Measurements from ENCODE around the gene CFTR. TPM values are rescaled to one million over a fixed set of nuclear protein-coding genes. Genes with fewer than 3 reads are reported as not detected.

CFTR gene
- total RNA-seq, 1 experiment from 2014 or later, result 130 TPM

DNA sequence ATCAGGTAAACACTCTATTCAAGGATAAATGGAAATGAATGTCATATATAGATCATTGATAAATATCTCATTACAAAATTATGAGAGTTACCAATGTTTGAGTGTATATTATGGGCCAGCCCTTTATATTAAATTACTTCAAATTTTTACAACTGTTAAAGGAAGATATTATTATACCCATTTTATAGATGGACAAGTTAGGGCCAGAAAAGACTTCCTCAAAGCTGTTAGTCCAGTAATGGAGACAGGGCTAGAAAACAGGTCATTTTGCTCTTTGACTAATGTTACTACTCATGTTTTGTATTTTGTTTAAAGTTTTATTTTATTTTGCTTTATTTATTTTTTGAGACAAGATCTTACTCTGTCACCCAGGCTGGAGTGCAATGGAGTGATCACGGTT, 101.6 kb downstream of the CFTR start:
- no peak overlapping the region for H3K4me3 Mint-ChIP-seq (ENCODE audit: unreplicated experiment)
- peaks cover 51% of the 10 kb centered on the region for H3K4me1 Mint-ChIP-seq (ENCODE audit: low read depth, unreplicated experiment)
- H3K27ac Mint-ChIP-seq (ENCODE audit: unreplicated experiment), result peak overlapping the region; percentile 82
- CTCF ChIA-PET, result interaction anchor here (1.0 kb wide), 1 partner anchor 134 kb away, joined by 3 read pairs; no protein-coding TSS in a partner anchor
- no peaks in the 10 kb centered on the region for H3K27me3 Mint-ChIP-seq (ENCODE audit: insufficient read depth, unreplicated experiment)
- DNase-seq, result no peak
- intact Hi-C loops (cut with micrococcal nuclease; ENCODE audit: unreplicated experiment), result loop anchor here (5.0 kb wide), 1 partner anchor 89 kb away; no protein-coding TSS in a partner anchor
- Histone ChIP-seq H3K27me3 (replicated peaks; ENCODE audit: control insufficient read depth, insufficient read depth, low read length) (no peaks in the 10 kb centered on the region), H3K9me3 (peaks cover 9% of the 10 kb centered on the region), H3K4me3 (ENCODE audit: low read depth, low read length) (no peak overlapping the region), H3K36me3 (ENCODE audit: control insufficient read depth, insufficient read depth, low read length) (peaks cover 2% of the 10 kb centered on the region; the same call in 1 of the 2 replicates), H3K4me1 (peaks cover 73% of the 10 kb centered on the region)
- BruUV-seq (replicated peaks), result no TSS peak
- peaks cover 70% of the 10 kb centered on the region for H3K36me3 Mint-ChIP-seq (ENCODE audit: insufficient read depth, unreplicated experiment)
- POLR2A ChIA-PET, result no interaction called here
- H3K9me3 Mint-ChIP-seq (ENCODE audit: unreplicated experiment), result peaks cover 20% of the 10 kb centered on the region
- TF ChIP-seq, protein P1, sequence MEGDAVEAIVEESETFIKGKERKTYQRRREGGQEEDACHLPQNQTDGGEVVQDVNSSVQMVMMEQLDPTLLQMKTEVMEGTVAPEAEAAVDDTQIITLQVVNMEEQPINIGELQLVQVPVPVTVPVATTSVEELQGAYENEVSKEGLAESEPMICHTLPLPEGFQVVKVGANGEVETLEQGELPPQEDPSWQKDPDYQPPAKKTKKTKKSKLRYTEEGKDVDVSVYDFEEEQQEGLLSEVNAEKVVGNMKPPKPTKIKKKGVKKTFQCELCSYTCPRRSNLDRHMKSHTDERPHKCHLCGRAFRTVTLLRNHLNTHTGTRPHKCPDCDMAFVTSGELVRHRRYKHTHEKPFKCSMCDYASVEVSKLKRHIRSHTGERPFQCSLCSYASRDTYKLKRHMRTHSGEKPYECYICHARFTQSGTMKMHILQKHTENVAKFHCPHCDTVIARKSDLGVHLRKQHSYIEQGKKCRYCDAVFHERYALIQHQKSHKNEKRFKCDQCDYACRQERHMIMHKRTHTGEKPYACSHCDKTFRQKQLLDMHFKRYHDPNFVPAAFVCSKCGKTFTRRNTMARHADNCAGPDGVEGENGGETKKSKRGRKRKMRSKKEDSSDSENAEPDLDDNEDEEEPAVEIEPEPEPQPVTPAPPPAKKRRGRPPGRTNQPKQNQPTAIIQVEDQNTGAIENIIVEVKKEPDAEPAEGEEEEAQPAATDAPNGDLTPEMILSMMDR (IDR thresholded peaks at IDR 0.05; ENCODE audit: insufficient read depth in 1 of 2, low read depth in 1 of 2, low read length in 1 of 2, severe bottlenecking in 1 of 2, unreplicated experiment in 1 of 2), result no peak

DNA sequence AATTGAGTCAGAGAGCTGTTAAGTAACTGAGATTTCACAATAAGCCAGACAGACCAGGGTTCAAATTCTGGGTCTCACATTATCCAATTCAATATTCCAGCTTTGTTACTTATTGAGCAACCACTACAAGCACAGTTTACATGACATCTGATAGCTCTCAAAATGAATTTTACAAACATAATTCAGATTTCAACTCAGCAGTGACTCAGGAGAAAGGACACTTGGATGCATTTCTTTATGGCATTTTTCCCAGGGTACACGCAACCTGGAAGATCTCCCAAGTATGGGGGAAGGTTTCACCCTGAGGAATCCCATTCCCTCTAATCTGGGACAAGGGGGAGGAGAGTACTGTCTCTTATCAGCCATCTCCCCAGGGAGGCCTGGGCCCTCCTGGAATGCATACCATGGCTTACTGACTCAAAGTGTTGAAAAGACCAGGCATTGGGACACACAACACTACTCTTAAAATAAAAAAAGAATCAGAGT, 102.4 kb downstream of the CFTR start:
- CTCF ChIA-PET, result interaction anchor here (1.0 kb wide), 1 partner anchor 133 kb away, joined by 3 read pairs; no protein-coding TSS in a partner anchor
- Histone ChIP-seq H3K4me3 (ENCODE audit: low read depth, low read length) (no peak overlapping the region), H3K9me3 (peaks cover 9% of the 10 kb centered on the region), H3K27me3 (replicated peaks; ENCODE audit: control insufficient read depth, insufficient read depth, low read length) (no peaks in the 10 kb centered on the region), H3K36me3 (ENCODE audit: control insufficient read depth, insufficient read depth, low read length) (peaks cover 2% of the 10 kb centered on the region; the same call in 1 of the 2 replicates), H3K4me1 (peaks cover 73% of the 10 kb centered on the region)
- peaks cover 53% of the 10 kb centered on the region for H3K4me1 Mint-ChIP-seq (ENCODE audit: low read depth, unreplicated experiment)
- BruUV-seq (replicated peaks), result no TSS peak
- H3K27me3 Mint-ChIP-seq (ENCODE audit: insufficient read depth, unreplicated experiment), result no peaks in the 10 kb centered on the region
- DNase-seq, result peak; percentile 85 to 91
- peaks cover 20% of the 10 kb centered on the region for H3K9me3 Mint-ChIP-seq (ENCODE audit: unreplicated experiment)
- H3K4me3 Mint-ChIP-seq (ENCODE audit: unreplicated experiment), result peak overlapping the region; percentile 22
- POLR2A ChIA-PET, result no interaction called here
- TF ChIP-seq, protein P1 (IDR thresholded peaks at IDR 0.05; ENCODE audit: insufficient read depth in 1 of 2, low read depth in 1 of 2, low read length in 1 of 2, severe bottlenecking in 1 of 2, unreplicated experiment in 1 of 2), result no peak
- intact Hi-C loops (cut with micrococcal nuclease; ENCODE audit: unreplicated experiment), result loop anchor here (1.0 to 5.0 kb wide), 2 partner anchors 9 to 90 kb away; no protein-coding TSS in a partner anchor
- peak overlapping the region; percentile 82 for H3K27ac Mint-ChIP-seq (ENCODE audit: unreplicated experiment)
- H3K36me3 Mint-ChIP-seq (ENCODE audit: insufficient read depth, unreplicated experiment), result peaks cover 70% of the 10 kb centered on the region

DNA sequence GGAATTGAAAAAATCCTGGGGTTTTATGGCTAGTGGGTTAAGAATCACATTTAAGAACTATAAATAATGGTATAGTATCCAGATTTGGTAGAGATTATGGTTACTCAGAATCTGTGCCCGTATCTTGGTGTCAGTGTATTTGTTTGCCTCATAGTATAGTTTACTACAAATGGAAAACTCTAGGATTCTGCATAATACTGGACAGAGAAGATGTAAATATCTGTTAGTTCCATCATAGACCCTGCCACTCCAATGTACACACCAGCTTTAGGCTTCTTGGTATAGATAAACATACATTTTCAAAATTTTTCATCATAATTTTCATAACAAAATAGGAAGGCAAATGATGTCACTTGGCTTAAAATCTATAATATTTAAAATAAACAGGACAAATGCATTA, 108.1 kb downstream of the CFTR start:
- no peaks in the 10 kb centered on the region; the same call in 1 of the 2 replicates for H3K36me3 ChIP-seq (ENCODE audit: control insufficient read depth, insufficient read depth, low read length)
- H3K4me3 Mint-ChIP-seq (ENCODE audit: unreplicated experiment), result no peak overlapping the region
- intact Hi-C loops (cut with micrococcal nuclease; ENCODE audit: unreplicated experiment), result loop anchor here (1.0 to 2.0 kb wide), 11 partner anchors 15 to 353 kb away; no protein-coding TSS in a partner anchor
- ChIA-PET POLR2A (interaction anchor here (1.5 kb wide), 1 partner anchor 72 kb away, joined by 6 read pairs; no protein-coding TSS in a partner anchor), CTCF (interaction anchor here (0.9 to 1.7 kb wide), 5 partner anchors 15 to 129 kb away, joined by 3 to 9 read pairs (median 3); no protein-coding TSS in a partner anchor)
- H3K27me3 Mint-ChIP-seq (ENCODE audit: insufficient read depth, unreplicated experiment), result no peaks in the 10 kb centered on the region
- peaks cover 55% of the 10 kb centered on the region for H3K4me1 Mint-ChIP-seq (ENCODE audit: low read depth, unreplicated experiment)
- peak overlapping the region; percentile 10 for H3K27ac Mint-ChIP-seq (ENCODE audit: unreplicated experiment)
- H3K9me3 Mint-ChIP-seq (ENCODE audit: unreplicated experiment), result peaks cover 20% of the 10 kb centered on the region
- TSS peak; percentile 1 for BruUV-seq (replicated peaks)
- H3K4me3 ChIP-seq (ENCODE audit: low read depth, low read length), result no peak overlapping the region
- peaks cover 74% of the 10 kb centered on the region for H3K4me1 ChIP-seq
- H3K36me3 Mint-ChIP-seq (ENCODE audit: insufficient read depth, unreplicated experiment), result peaks cover 61% of the 10 kb centered on the region
- peaks cover 9% of the 10 kb centered on the region for H3K9me3 ChIP-seq
- no peaks in the 10 kb centered on the region for H3K27me3 ChIP-seq (replicated peaks; ENCODE audit: control insufficient read depth, insufficient read depth, low read length)
- TF ChIP-seq, protein P1 (IDR thresholded peaks at IDR 0.05; ENCODE audit: insufficient read depth in 1 of 2, low read depth in 1 of 2, low read length in 1 of 2, severe bottlenecking in 1 of 2, unreplicated experiment in 1 of 2), result no peak
- DNase-seq, result no peak
